HepG2 (cell line): ENCODE data around the gene MYO15A. TPM values are rescaled to one million over a fixed set of nuclear protein-coding genes. Genes with fewer than 3 reads are reported as not detected.

ENCODE experiments used
- FOSL2 ChIP-seq: sonication (generic); formaldehyde crosslinking; IDR thresholded peaks from 2 replicates; pipeline ENCODE4 v1.4.0; 2020; ENCODE audit warnings: missing genetic modification reagents
- KDM1A ChIP-seq: IDR thresholded peaks from 2 replicates; pipeline ENCODE4 v1.6.1; 2016; ENCODE audit warnings: missing compliant biosample characterization
- NONO ChIP-seq, 2 experiments: fragments of 450-650 bp in 1 of 2; sonication (generic) in 1 of 2; formaldehyde crosslinking in 1 of 2; IDR thresholded peaks in 1 of 2; conservative IDR thresholded peaks in 1 of 2; 2 replicates each; pipeline versions ENCODE4 v1.6.1 to v1.8.0; 2017 to 2022; ENCODE audit warnings: mild to moderate bottlenecking in 1 of 2, missing genetic modification reagents in 1 of 2, moderate library complexity in 1 of 2
- PCBP1 ChIP-seq: fragments of 200-400 bp; formaldehyde crosslinking; IDR thresholded peaks from 2 replicates; pipeline ENCODE4 v1.6.1; 2017; ENCODE audit warnings: mild to moderate bottlenecking, low read depth, low read length, borderline replicate concordance
- RFXAP ChIP-seq: sonication (generic); formaldehyde crosslinking; IDR thresholded peaks from 2 replicates; pipeline ENCODE4 v1.4.0; 2020; ENCODE audit warnings: missing genetic modification reagents, borderline replicate concordance
- RXRA ChIP-seq: sonication (generic); formaldehyde crosslinking; IDR thresholded peaks from 2 replicates; pipeline ENCODE4 v1.5.1; 2020; ENCODE audit warnings: missing genetic modification reagents
- SATB2 ChIP-seq: sonication (generic); formaldehyde crosslinking; IDR thresholded peaks from 2 replicates; pipeline ENCODE4 v1.5.0; 2020; ENCODE audit warnings: missing genetic modification reagents
- SMAD3 ChIP-seq: sonication (generic); formaldehyde crosslinking; IDR thresholded peaks from 2 replicates; pipeline ENCODE4 v1.4.0; 2020; ENCODE audit warnings: missing genetic modification reagents
- SMC3 ChIP-seq: IDR thresholded peaks from 2 replicates; pipeline ENCODE4 v1.6.1; 2011; ENCODE audit warnings: low read length, improper control_type of control experiment
- SMYD3 ChIP-seq: sonication (generic); formaldehyde crosslinking; IDR thresholded peaks from 2 replicates; pipeline ENCODE4 v1.8.1; 2023; ENCODE audit warnings: mild to moderate bottlenecking, missing genetic modification reagents
- SNAI1 ChIP-seq: sonication (generic); formaldehyde crosslinking; IDR thresholded peaks from 2 replicates; pipeline ENCODE4 v1.5.0; 2020; ENCODE audit warnings: mild to moderate bottlenecking, missing genetic modification reagents, borderline replicate concordance
- SRSF4 ChIP-seq: fragments of 200-400 bp; formaldehyde crosslinking; IDR thresholded peaks from one replicate; pipeline ENCODE4 v1.6.1; 2018; ENCODE audit warnings: mild to moderate bottlenecking, low read depth, low read length, moderate library complexity; ENCODE audit not compliant: poor library complexity, severe bottlenecking
- SRSF9 ChIP-seq: fragments of 200-400 bp; formaldehyde crosslinking; IDR thresholded peaks from 2 replicates; pipeline ENCODE4 v1.6.1; 2018; ENCODE audit warnings: borderline replicate concordance, mild to moderate bottlenecking, low read depth, low read length; ENCODE audit not compliant: insufficient read depth, poor library complexity, severe bottlenecking
- TBX2 ChIP-seq: sonication (generic); formaldehyde crosslinking; IDR thresholded peaks from 2 replicates; pipeline ENCODE4 v1.5.0; 2020; ENCODE audit warnings: missing genetic modification reagents, mild to moderate bottlenecking, borderline replicate concordance
- ZNF318 ChIP-seq: sonication (generic); formaldehyde crosslinking; IDR thresholded peaks from 2 replicates; pipeline ENCODE4 v1.4.0; 2020; ENCODE audit warnings: mild to moderate bottlenecking, missing genetic modification reagents
- ZNF33B ChIP-seq: sonication (generic); formaldehyde crosslinking; IDR thresholded peaks from 2 replicates; pipeline ENCODE4 v1.5.1; 2020; ENCODE audit warnings: mild to moderate bottlenecking, missing genetic modification reagents
- ZNF574 ChIP-seq: sonication (generic); formaldehyde crosslinking; IDR thresholded peaks from 2 replicates; pipeline ENCODE4 v1.4.0; 2020; ENCODE audit warnings: missing genetic modification reagents
- ZNF780A ChIP-seq: sonication (generic); formaldehyde crosslinking; IDR thresholded peaks from 2 replicates; pipeline ENCODE4 v1.8.0; 2022; ENCODE audit warnings: mild to moderate bottlenecking, missing genetic modification reagents, moderate library complexity
- ZNF788 ChIP-seq: sonication (generic); formaldehyde crosslinking; IDR thresholded peaks from 2 replicates; pipeline ENCODE4 v1.5.0; 2020; ENCODE audit warnings: mild to moderate bottlenecking, missing genetic modification reagents, borderline replicate concordance
- polyA plus RNA-seq, 8 experiments: library from polyadenylated mRNA; depleted of rRNA in 3 of 8; stranded (reverse) in 7 of 8; unstranded in 1 of 8; fragments of >200 nt; fragmentation: Illumina TruSeq in 4 of 8; extraction: Trizol in 4 of 8; gene quantifications; 2 replicates each; pipeline versions ENCODE4 v1.2.1 to v1.2.3, GENCODE V29; 2011 to 2016; ENCODE audit warnings: low read depth in 4 of 8, missing spikeins in 1 of 8, mixed read lengths in 1 of 8; ENCODE audit not compliant: insufficient read depth in 1 of 8
- total RNA-seq, 5 experiments: library from RNA; depleted of rRNA; stranded (reverse); fragments of >200 nt; fragmentation: Illumina TruSeq; extraction: Trizol; gene quantifications; 2 replicates each; pipeline ENCODE4 v1.2.3, GENCODE V29; 2016; ENCODE audit warnings: low read depth in 1 of 5

MYO15A gene
- total and polyA plus RNA-seq, 2 of the 13 experiments (the other 11 are each of a cell fraction or from before 2014, with no cell fraction given): 0.07 to 0.20 TPM

- TF ChIP-seq ZNF318 (CRISPR knock-in tag) (no peak), SMYD3 (CRISPR knock-in tag) (no peak), SRSF4 (no peak), ZNF788 (CRISPR knock-in tag) (peak; percentile 80; the same call in 1 of the 2 replicates), ZNF574 (CRISPR knock-in tag) (no peak; the same call in 1 of the 2 replicates), PCBP1 (no peak), SNAI1 (CRISPR knock-in tag) (no peak), ZNF780A (CRISPR knock-in tag) (no peak), KDM1A (CRISPR knock-in tag) (no peak), SMC3 (no peak), NONO (IDR thresholded peaks at IDR 0.05) (no peak), NONO (CRISPR knock-in tag; conservative IDR thresholded peaks at IDR 0.05) (peak; percentile 71), ZNF33B (no peak), SRSF9 (no peak), TBX2 (peak; percentile 58; the same call in 1 of the 2 replicates), SATB2 (CRISPR knock-in tag) (no peak), RFXAP (0 out of 2 replicates have a peak, but pooled peaks have one; percentile 39), RXRA (CRISPR knock-in tag) (peak; percentile 37; the same call in 1 of the 2 replicates), FOSL2 (CRISPR knock-in tag) (no peak), SMAD3 (CRISPR knock-in tag) (no peak)
These were observed 29.7 kb downstream of the MYO15A start (continued) for GRCh38 chr17:18138065-18138749.
